Naive thymus-derived CD4-positive, alpha-beta T cell (primary cell): ENCODE results near the gene MAP2K5. TPM values are rescaled to one million over a fixed set of nuclear protein-coding genes. Genes with fewer than 3 reads are reported as not detected.
A peak's percentile ranks its signal among the peaks of the same experiment; 100 is the strongest.

ENCODE experiments used
- ATAC-seq: fragments of 150-1000 bp; cut with Tn5 transposase; 2 replicates; pipeline ENCODE4 v1.10.0; 2021; ENCODE audit warnings: mild to moderate bottlenecking, moderate library complexity
- CTCF ChIA-PET: fragments of 350-600 bp; sonication (Branson Sonifier 250); formaldehyde crosslinking; loops from one replicate; lab custom pipeline; 2021; ENCODE audit warnings: antibody characterized with exemption; lab: Charles Lee
- POLR2A ChIA-PET: fragments of 350-600 bp; sonication (Branson Sonifier 250); formaldehyde crosslinking; loops from one replicate; lab custom pipeline; 2021; ENCODE audit warnings: antibody characterized with exemption, inconsistent platforms; lab: Charles Lee
- DNase-seq, 9 donors: peaks; one replicate each; pipeline versions ENCODE4 v3.0.0 to v3.0.0-alpha.2; 2020 to 2022; ENCODE audit warnings: mixed read lengths in 1 of 9
- H3K27ac ChIP-seq: one replicate; pipeline ENCODE4 v1.7.0; 2013; ENCODE audit warnings: mild to moderate bottlenecking, low read depth, low read length, moderate library complexity
- H3K27me3 ChIP-seq, 2 donors: one replicate each; pipeline ENCODE4 v1.7.0; 2013; ENCODE audit warnings: low read length in 2 of 2, mild to moderate bottlenecking in 2 of 2, moderate library complexity in 2 of 2; ENCODE audit not compliant: control insufficient read depth in 2 of 2, insufficient read depth in 2 of 2
- H3K36me3 ChIP-seq, 3 experiments: 1 replicate in 2 of 3; 2 replicates in 1 of 3; pipeline ENCODE4 v1.7.0; 2013; ENCODE audit warnings: low read length in 3 of 3, mild to moderate bottlenecking in 3 of 3, moderate library complexity in 1 of 3; ENCODE audit not compliant: insufficient read depth in 3 of 3, control insufficient read depth in 2 of 3
- H3K4me1 ChIP-seq, 2 donors: one replicate each; pipeline ENCODE4 v1.7.0; 2013; ENCODE audit warnings: low read length in 2 of 2, mild to moderate bottlenecking in 2 of 2, moderate library complexity in 1 of 2; ENCODE audit not compliant: control insufficient read depth in 2 of 2, insufficient read depth in 2 of 2
- H3K4me3 ChIP-seq: 2 replicates; pipeline ENCODE4 v1.7.0; 2013; ENCODE audit warnings: mild to moderate bottlenecking, low read length
- H3K9me3 ChIP-seq, 3 experiments: 1 replicate in 2 of 3; 2 replicates in 1 of 3; pipeline ENCODE4 v1.7.0; 2013; ENCODE audit warnings: low read length in 3 of 3; ENCODE audit not compliant: control insufficient read depth in 2 of 3
- H3K27ac Mint-ChIP-seq, 9 donors: one replicate each; pipeline ENCODE4 v1.8.0; 2020 to 2022; ENCODE audit warnings: mixed read lengths in 9 of 9, mild to moderate bottlenecking in 8 of 9, moderate library complexity in 5 of 9, inconsistent platforms in 2 of 9
- H3K27me3 Mint-ChIP-seq, 5 donors: one replicate each; pipeline ENCODE4 v1.8.0; 2021 to 2022; ENCODE audit warnings: mixed read lengths in 5 of 5, mild to moderate bottlenecking in 1 of 5
- H3K36me3 Mint-ChIP-seq, 5 donors: one replicate each; pipeline ENCODE4 v1.8.0; 2020 to 2022; ENCODE audit warnings: mixed read lengths in 5 of 5, mild to moderate bottlenecking in 3 of 5, inconsistent platforms in 1 of 5
- H3K4me1 Mint-ChIP-seq, 7 donors: one replicate each; pipeline ENCODE4 v1.8.0; 2020 to 2022; ENCODE audit warnings: mixed read lengths in 7 of 7, mild to moderate bottlenecking in 3 of 7, inconsistent platforms in 1 of 7
- H3K4me3 Mint-ChIP-seq, 10 donors: one replicate each; pipeline ENCODE4 v1.8.0; 2020 to 2022; ENCODE audit warnings: mild to moderate bottlenecking in 10 of 10, mixed read lengths in 10 of 10, moderate library complexity in 6 of 10, inconsistent platforms in 2 of 10
- H3K9me3 Mint-ChIP-seq, 11 donors: one replicate each; pipeline ENCODE4 v1.8.0; 2020 to 2022; ENCODE audit warnings: mixed read lengths in 11 of 11, mild to moderate bottlenecking in 4 of 11, inconsistent platforms in 1 of 11, moderate library complexity in 1 of 11
- intact Hi-C, 2 donors: fragments of 100-400 bp; cut with micrococcal nuclease; formaldehyde crosslinking; loops; one replicate each; pipeline ENCODE4 v1.15.1; 2023
- polyA plus RNA-seq, 2 donors: library from polyadenylated mRNA; unstranded; fragments of 300-500 nt; fragmentation: Illumina TruSeq; gene quantifications; one replicate each; pipeline ENCODE4 v1.2.3, GENCODE V29; 2021
- total RNA-seq, 6 experiments: library from RNA in 5 of 6; stranded (reverse) in 5 of 6; gene quantifications; 1 replicate in 5 of 6; 2 replicates in 1 of 6; pipeline ENCODE4 v1.2.3 and lab custom pipeline; 2021 to 2026

Gene MAP2K5
- total and polyA plus RNA-seq, 7 experiments from 2014 or later, result 22.7 to 43.4 (median 33.9) TPM

GRCh38 chr15:67510597-67511190 is 31.8 kb upstream of the MAP2K5 start:
- intact Hi-C loops, result no loop called here
- Histone ChIP-seq H3K4me3 (no peak overlapping the region), H3K4me1 (no peaks in the 10 kb centered on the region), H3K27me3 (no peaks in the 10 kb centered on the region), H3K27ac (no peak overlapping the region), H3K36me3 (peaks cover 0 to 3% (median 0%) of the 10 kb centered on the region in 3 experiments), H3K9me3 (no peaks in the 10 kb centered on the region)
- Mint-ChIP-seq H3K27me3 (no peaks in the 10 kb centered on the region), H3K4me1 (peaks cover 0 to 8% (median 0%) of the 10 kb centered on the region in 7 donors), H3K4me3 (no peak overlapping the region), H3K27ac (no peak overlapping the region), H3K36me3 (peaks cover 7 to 26% (median 19%) of the 10 kb centered on the region in 5 donors), H3K9me3 (peaks cover 0 to 2% (median 0%) of the 10 kb centered on the region in 11 donors)
- ChIA-PET CTCF (no interaction called here), POLR2A (interaction anchor here (1.3 kb wide), 1 partner anchor 11 kb away, joined by 5 read pairs; no protein-coding TSS in a partner anchor)
- no peak for ATAC-seq
- no peak for DNase-seq

GRCh38 chr15:67511606-67512005 is 30.9 kb upstream of the MAP2K5 start:
- intact Hi-C loops, result no loop called here
- Mint-ChIP-seq H3K27ac (no peak overlapping the region), H3K4me1 (peaks cover 0 to 3% (median 0%) of the 10 kb centered on the region in 7 donors), H3K36me3 (peaks cover 7 to 26% (median 19%) of the 10 kb centered on the region in 5 donors), H3K27me3 (no peaks in the 10 kb centered on the region), H3K4me3 (no peak overlapping the region), H3K9me3 (peaks cover 0 to 2% (median 0%) of the 10 kb centered on the region in 11 donors)
- DNase-seq, result no peak
- Histone ChIP-seq H3K27ac (no peak overlapping the region), H3K36me3 (peaks cover 0 to 3% (median 0%) of the 10 kb centered on the region in 3 experiments), H3K9me3 (no peaks in the 10 kb centered on the region), H3K27me3 (no peaks in the 10 kb centered on the region), H3K4me1 (no peaks in the 10 kb centered on the region), H3K4me3 (no peak overlapping the region)
- ATAC-seq, result no peak
- ChIA-PET POLR2A (no interaction called here), CTCF (no interaction called here)

- ChIA-PET POLR2A (no interaction called here), CTCF (no interaction called here)
Observed at GRCh38 chr15:67512140-67512539, 30.4 kb upstream of the MAP2K5 start.

GRCh38 chr15:67512933-67513714 is 29.4 kb upstream of the MAP2K5 start:
- Mint-ChIP-seq H3K4me1 (peaks cover 0 to 3% (median 2%) of the 10 kb centered on the region in 7 donors), H3K27ac (no peak overlapping the region), H3K4me3 (no peak overlapping the region), H3K9me3 (peaks cover 0 to 2% (median 0%) of the 10 kb centered on the region in 11 donors), H3K36me3 (peaks cover 7 to 26% (median 19%) of the 10 kb centered on the region in 5 donors), H3K27me3 (no peaks in the 10 kb centered on the region)
- no peak overlapping the region for H3K27ac ChIP-seq
- CTCF ChIA-PET, result no interaction called here
- H3K4me3 ChIP-seq, result no peak overlapping the region
- no peak for ATAC-seq
- POLR2A ChIA-PET, result interaction anchor here (1.4 kb wide), 1 partner anchor 13 kb away, joined by 3 read pairs; no protein-coding TSS in a partner anchor
- H3K27me3 ChIP-seq, result no peaks in the 10 kb centered on the region
- H3K36me3 ChIP-seq, result peaks cover 0 to 3% (median 0%) of the 10 kb centered on the region in 3 experiments
- intact Hi-C loops, result no loop called here
- DNase-seq, result no peak
- no peaks in the 10 kb centered on the region for H3K9me3 ChIP-seq
- no peaks in the 10 kb centered on the region for H3K4me1 ChIP-seq

More at GRCh38 chr15:67512140-67512539, 30.4 kb upstream of the MAP2K5 start:
- Histone ChIP-seq H3K27ac (no peak overlapping the region), H3K36me3 (peaks cover 0 to 3% (median 0%) of the 10 kb centered on the region in 3 experiments), H3K4me3 (no peak overlapping the region), H3K4me1 (no peaks in the 10 kb centered on the region), H3K9me3 (no peaks in the 10 kb centered on the region), H3K27me3 (no peaks in the 10 kb centered on the region)
- H3K27me3 Mint-ChIP-seq, result no peaks in the 10 kb centered on the region
- no peak overlapping the region for H3K27ac Mint-ChIP-seq
- H3K4me1 Mint-ChIP-seq, result peaks cover 0 to 3% (median 0%) of the 10 kb centered on the region in 7 donors
- DNase-seq (no peak), ATAC-seq (no peak)
- peaks cover 0 to 2% (median 0%) of the 10 kb centered on the region in 11 donors for H3K9me3 Mint-ChIP-seq
- intact Hi-C loops, result no loop called here
- H3K36me3 Mint-ChIP-seq, result peaks cover 7 to 26% (median 19%) of the 10 kb centered on the region in 5 donors
- no peak overlapping the region for H3K4me3 Mint-ChIP-seq

- no peak for DNase-seq
- H3K9me3 ChIP-seq, result no peaks in the 10 kb centered on the region
- POLR2A ChIA-PET, result interaction anchor here (0.7 kb wide), 1 partner anchor 20 kb away, joined by 3 read pairs; no protein-coding TSS in a partner anchor
- H3K4me3 Mint-ChIP-seq, result peak overlapping the region in 1 of 10 donors; percentile 35
- H3K4me1 ChIP-seq, result peaks cover 0 to 3% of the 10 kb centered on the region in 2 donors
- no peaks in the 10 kb centered on the region for H3K27me3 Mint-ChIP-seq
- H3K27ac ChIP-seq, result no peak overlapping the region
- CTCF ChIA-PET, result no interaction called here
- peak overlapping the region in 1 of 9 donors; percentile 11 for H3K27ac Mint-ChIP-seq
- intact Hi-C loops, result no loop called here
- no peaks in the 10 kb centered on the region for H3K9me3 Mint-ChIP-seq
- peaks cover 0 to 3% (median 3%) of the 10 kb centered on the region in 7 donors for H3K4me1 Mint-ChIP-seq
- H3K4me3 ChIP-seq, result no peak overlapping the region
- no peaks in the 10 kb centered on the region for H3K27me3 ChIP-seq
- H3K36me3 ChIP-seq, result peaks cover 0 to 3% (median 0%) of the 10 kb centered on the region in 3 experiments
- H3K36me3 Mint-ChIP-seq, result peaks cover 7 to 25% (median 18%) of the 10 kb centered on the region in 5 donors
- no peak for ATAC-seq
Observed at GRCh38 chr15:67515090-67515489, 27.4 kb upstream of the MAP2K5 start.

- no peaks in the 10 kb centered on the region for H3K9me3 ChIP-seq
- intact Hi-C loops, result no loop called here
- Mint-ChIP-seq H3K4me3 (no peak overlapping the region), H3K4me1 (peaks cover 0 to 8% (median 6%) of the 10 kb centered on the region in 7 donors), H3K27ac (no peak overlapping the region), H3K27me3 (no peaks in the 10 kb centered on the region), H3K9me3 (no peaks in the 10 kb centered on the region), H3K36me3 (peaks cover 6 to 22% (median 15%) of the 10 kb centered on the region in 5 donors)
- H3K27ac ChIP-seq, result no peak overlapping the region
- POLR2A ChIA-PET, result no interaction called here
- DNase-seq (no peak), ATAC-seq (no peak)
- CTCF ChIA-PET, result no interaction called here
- H3K4me3 ChIP-seq, result no peak overlapping the region
- no peaks in the 10 kb centered on the region for H3K27me3 ChIP-seq
- H3K36me3 ChIP-seq, result peaks cover 0 to 3% (median 0%) of the 10 kb centered on the region in 3 experiments
- peaks cover 0 to 8% of the 10 kb centered on the region in 2 donors for H3K4me1 ChIP-seq
Observed at GRCh38 chr15:67515557-67515956, 26.9 kb upstream of the MAP2K5 start.
